ENCODE data around the gene PLCE1. TPM values are rescaled to one million over a fixed set of nuclear protein-coding genes. Genes with fewer than 3 reads are reported as not detected.

The PLCE1 gene
- total RNA-seq, 1 donor from 2014 or later, result 0.47 TPM

- H3K36me3 ChIP-seq, result no peaks in the 10 kb centered on the region
- H3K9me3 ChIP-seq (ENCODE audit: low read depth), result no peaks in the 10 kb centered on the region
- H4K20me1 ChIP-seq (ENCODE audit: low read depth), result no peaks in the 10 kb centered on the region
- H3K79me2 ChIP-seq (ENCODE audit: low read depth), result no peaks in the 10 kb centered on the region
- Mint-ChIP-seq H3K4me1 (no peaks in the 10 kb centered on the region), H3K27ac (no peak overlapping the region), H3K27me3 (ENCODE audit: insufficient read depth, low read depth) (no peaks in the 10 kb centered on the region), H3K36me3 (no peaks in the 10 kb centered on the region), H3K9me3 (no peaks in the 10 kb centered on the region), H3K4me3 (no peak overlapping the region)
- no peak overlapping the region for H3K27ac ChIP-seq
- no peak overlapping the region for H3K4me3 ChIP-seq
- no peak for TF ChIP-seq EZH2phosphoT487 (IDR thresholded peaks at IDR 0.05)
- TF ChIP-seq, protein P1, sequence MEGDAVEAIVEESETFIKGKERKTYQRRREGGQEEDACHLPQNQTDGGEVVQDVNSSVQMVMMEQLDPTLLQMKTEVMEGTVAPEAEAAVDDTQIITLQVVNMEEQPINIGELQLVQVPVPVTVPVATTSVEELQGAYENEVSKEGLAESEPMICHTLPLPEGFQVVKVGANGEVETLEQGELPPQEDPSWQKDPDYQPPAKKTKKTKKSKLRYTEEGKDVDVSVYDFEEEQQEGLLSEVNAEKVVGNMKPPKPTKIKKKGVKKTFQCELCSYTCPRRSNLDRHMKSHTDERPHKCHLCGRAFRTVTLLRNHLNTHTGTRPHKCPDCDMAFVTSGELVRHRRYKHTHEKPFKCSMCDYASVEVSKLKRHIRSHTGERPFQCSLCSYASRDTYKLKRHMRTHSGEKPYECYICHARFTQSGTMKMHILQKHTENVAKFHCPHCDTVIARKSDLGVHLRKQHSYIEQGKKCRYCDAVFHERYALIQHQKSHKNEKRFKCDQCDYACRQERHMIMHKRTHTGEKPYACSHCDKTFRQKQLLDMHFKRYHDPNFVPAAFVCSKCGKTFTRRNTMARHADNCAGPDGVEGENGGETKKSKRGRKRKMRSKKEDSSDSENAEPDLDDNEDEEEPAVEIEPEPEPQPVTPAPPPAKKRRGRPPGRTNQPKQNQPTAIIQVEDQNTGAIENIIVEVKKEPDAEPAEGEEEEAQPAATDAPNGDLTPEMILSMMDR (IDR thresholded peaks at IDR 0.05), result no peak
- no peaks in the 10 kb centered on the region for H3K4me1 ChIP-seq
- no peaks in the 10 kb centered on the region for H3F3A ChIP-seq (ENCODE audit: low read depth)
- H3K4me2 ChIP-seq, result no peak overlapping the region
- no peak overlapping the region for H2AFZ ChIP-seq (replicated peaks)
- peaks cover 5% of the 10 kb centered on the region for H3K27me3 ChIP-seq
- H3K9ac ChIP-seq, result no peak overlapping the region
- DNase-seq (ENCODE audit: low spot score), result no peak
Measured at GRCh38 chr10:93980486-93980885, 13.2 kb upstream of the PLCE1 start.

GRCh38 chr10:93991114-93991513 is 2.6 kb upstream of the PLCE1 start:
- Histone ChIP-seq H3K36me3 (no peaks in the 10 kb centered on the region), H3K4me1 (peaks cover 18% of the 10 kb centered on the region), H3K9me3 (ENCODE audit: low read depth) (no peaks in the 10 kb centered on the region), H3K27me3 (peaks cover 77% of the 10 kb centered on the region), H4K20me1 (ENCODE audit: low read depth) (no peaks in the 10 kb centered on the region), H2AFZ (replicated peaks) (no peak overlapping the region), H3K79me2 (ENCODE audit: low read depth) (no peaks in the 10 kb centered on the region), H3K4me2 (no peak overlapping the region), H3F3A (ENCODE audit: low read depth) (peaks cover 22% of the 10 kb centered on the region), H3K9ac (no peak overlapping the region), H3K27ac (no peak overlapping the region), H3K4me3 (no peak overlapping the region)
- Mint-ChIP-seq H3K27ac (no peak overlapping the region), H3K4me3 (no peak overlapping the region), H3K36me3 (no peaks in the 10 kb centered on the region), H3K9me3 (no peaks in the 10 kb centered on the region), H3K27me3 (ENCODE audit: insufficient read depth, low read depth) (peaks cover 18% of the 10 kb centered on the region), H3K4me1 (peaks cover 28% of the 10 kb centered on the region)
- TF ChIP-seq EZH2phosphoT487 (IDR thresholded peaks at IDR 0.05) (no peak), EZH2 (IDR thresholded peaks at IDR 0.05) (no peak)
- TF ChIP-seq, protein P1 (IDR thresholded peaks at IDR 0.05), result no peak
- DNase-seq (ENCODE audit: low spot score), result no peak

DNA sequence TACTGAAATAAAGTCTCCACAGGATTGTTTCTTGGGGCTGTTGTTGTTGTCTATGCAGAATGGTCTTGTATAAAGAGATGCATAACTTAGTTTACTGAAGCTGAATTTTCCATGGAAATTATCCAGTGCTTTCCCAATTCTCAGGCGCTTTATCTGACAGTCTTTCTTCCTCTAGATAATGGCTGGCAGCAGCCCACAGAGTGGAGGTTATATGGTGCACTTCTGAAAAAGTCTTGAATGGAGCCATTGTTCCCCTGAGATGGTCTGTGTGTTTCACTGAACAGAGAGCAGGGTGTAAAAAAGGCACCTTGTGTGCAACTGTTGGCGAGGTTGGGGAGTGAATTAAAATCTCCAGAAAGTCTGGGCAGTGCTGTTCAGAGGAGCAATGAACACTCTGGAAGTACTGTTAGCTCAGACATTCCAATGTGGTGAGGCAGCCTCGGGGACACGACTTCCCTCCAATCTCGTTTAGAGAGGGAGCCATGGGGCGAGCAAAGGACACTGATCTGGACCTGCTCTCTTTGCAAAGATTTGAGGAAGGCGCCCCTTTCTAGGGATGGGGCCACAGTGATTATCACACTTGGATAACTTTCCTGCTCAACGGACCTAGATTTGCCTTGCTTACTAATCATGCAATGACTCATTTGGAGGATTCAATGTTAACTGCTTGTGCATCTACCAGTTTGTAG is 2.0 kb upstream of the PLCE1 start:
- Histone ChIP-seq H3K4me2 (peak overlapping the region; percentile 43), H3K36me3 (no peaks in the 10 kb centered on the region), H3F3A (ENCODE audit: low read depth) (peaks cover 22% of the 10 kb centered on the region), H3K4me3 (no peak overlapping the region), H2AFZ (replicated peaks) (peak overlapping the region; percentile 20), H3K4me1 (peaks cover 18% of the 10 kb centered on the region), H4K20me1 (ENCODE audit: low read depth) (no peaks in the 10 kb centered on the region), H3K27me3 (peaks cover 79% of the 10 kb centered on the region), H3K9me3 (ENCODE audit: low read depth) (no peaks in the 10 kb centered on the region), H3K9ac (no peak overlapping the region), H3K79me2 (ENCODE audit: low read depth) (no peaks in the 10 kb centered on the region), H3K27ac (no peak overlapping the region)
- TF ChIP-seq EZH2 (IDR thresholded peaks at IDR 0.05), result no peak
- TF ChIP-seq, protein P1 (IDR thresholded peaks at IDR 0.05), result no peak
- TF ChIP-seq EZH2phosphoT487 (IDR thresholded peaks at IDR 0.05), result no peak
- Mint-ChIP-seq H3K27ac (peak overlapping the region; percentile 20), H3K27me3 (ENCODE audit: insufficient read depth, low read depth) (peaks cover 18% of the 10 kb centered on the region), H3K4me1 (peaks cover 28% of the 10 kb centered on the region), H3K36me3 (no peaks in the 10 kb centered on the region), H3K4me3 (peak overlapping the region; percentile 34), H3K9me3 (no peaks in the 10 kb centered on the region)
- peak; percentile 51 for DNase-seq (ENCODE audit: low spot score)

Data from neural progenitor cell (in vitro differentiated cells).